ENCODE results near the gene SULF2.

The SULF2 gene

DNA sequence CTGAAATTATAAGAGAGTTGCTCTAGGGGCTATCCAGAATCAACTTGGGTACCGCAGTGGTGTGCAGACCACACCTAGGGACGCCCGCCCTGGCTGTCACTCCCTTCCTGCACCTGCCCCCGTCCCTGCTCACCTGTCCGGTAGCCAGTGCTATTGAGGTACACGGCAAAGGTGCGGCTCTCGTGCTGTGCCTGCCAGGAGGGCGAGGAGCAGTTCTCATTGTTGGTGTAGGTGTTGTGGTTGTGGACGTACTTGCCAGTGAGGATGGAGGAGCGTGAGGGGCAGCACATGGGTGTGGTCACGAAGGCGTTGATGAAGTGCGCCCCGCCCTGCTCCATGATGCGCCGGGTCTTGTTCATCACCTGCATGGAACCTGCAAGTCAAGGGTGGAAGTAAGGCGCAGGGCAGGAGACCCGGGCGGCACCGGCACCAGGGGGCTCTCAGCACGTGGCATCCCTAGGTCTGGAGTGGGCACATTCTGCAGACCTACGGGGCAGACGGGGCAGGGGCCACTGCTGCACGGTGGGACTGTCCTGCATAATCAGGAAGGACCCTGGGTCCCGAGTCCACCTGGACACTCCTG lies 48.6 kb downstream of the SULF2 start:
- no CpG with 5 or more reads among the region's 26 CpGs for WGBS (ENCODE audit: insufficient coverage, insufficient read length)
- Histone ChIP-seq H3K36me3 (ENCODE audit: control insufficient read depth, insufficient read depth, low read length) (no peaks in the 10 kb centered on the region), H3K27me3 (ENCODE audit: control insufficient read depth, insufficient read depth, low read length) (no peaks in the 10 kb centered on the region), H3K4me1 (ENCODE audit: control insufficient read depth, insufficient read depth, low read length) (no peaks in the 10 kb centered on the region), H3K9me3 (ENCODE audit: control insufficient read depth, insufficient read depth, low read length) (no peaks in the 10 kb centered on the region), H3K4me3 (ENCODE audit: low read length) (no peak overlapping the region), H3K27ac (ENCODE audit: low read length) (no peak overlapping the region)
- no peak for DNase-seq (ENCODE audit: low read depth, low spot score)

DNA sequence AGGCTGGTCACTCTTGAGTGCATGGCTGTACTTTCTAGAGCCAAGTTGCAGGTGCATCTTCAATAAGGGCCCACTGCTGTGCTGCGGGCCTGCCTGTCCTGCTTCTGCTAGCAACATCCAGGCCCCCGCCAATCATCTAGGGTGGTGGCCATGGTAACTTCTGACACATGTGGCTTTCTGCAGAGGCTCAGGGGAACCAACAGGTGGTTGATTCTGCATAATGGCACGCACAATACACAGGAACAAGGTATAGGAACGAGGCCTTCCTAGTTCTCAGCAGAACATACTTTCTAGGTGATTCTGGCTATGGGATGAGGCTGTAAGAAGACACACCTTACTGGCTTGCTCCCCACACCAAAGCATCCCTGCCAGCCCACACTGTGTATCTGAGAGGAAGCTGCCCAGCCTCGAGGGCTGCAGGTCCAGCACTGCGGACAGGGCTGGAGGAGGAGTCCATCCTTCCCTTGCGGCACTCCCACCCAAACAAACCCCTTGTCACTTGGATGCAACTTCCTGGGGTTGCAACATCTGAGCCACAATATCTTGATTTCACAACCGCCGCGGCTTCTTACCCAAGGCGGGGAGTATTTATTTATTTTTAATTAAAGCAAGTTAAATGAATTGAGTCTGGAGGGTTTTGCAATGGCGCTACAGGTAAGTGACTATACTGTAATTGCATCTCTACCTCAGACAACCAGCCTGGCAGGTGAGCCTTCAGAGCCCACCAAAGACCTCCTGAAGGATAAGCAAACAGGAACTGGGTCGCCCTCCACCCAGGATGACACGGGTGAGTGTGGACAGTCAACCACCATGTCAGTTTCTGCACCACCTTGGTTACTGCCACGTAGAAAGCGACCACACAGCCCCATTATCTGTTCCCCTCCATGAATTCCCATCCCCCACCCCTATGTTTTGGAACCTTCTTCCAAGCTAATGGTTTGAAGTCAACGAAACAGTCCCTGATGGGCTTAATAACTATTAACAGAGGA lies 49.6 kb downstream of the SULF2 start:
- no peaks in the 10 kb centered on the region for H3K4me1 ChIP-seq (ENCODE audit: control insufficient read depth, insufficient read depth, low read length)
- H3K27me3 ChIP-seq (ENCODE audit: control insufficient read depth, insufficient read depth, low read length), result no peaks in the 10 kb centered on the region
- no peak overlapping the region for H3K27ac ChIP-seq (ENCODE audit: low read length)
- no CpG with 5 or more reads among the region's 17 CpGs for WGBS (ENCODE audit: insufficient coverage, insufficient read length)
- H3K4me3 ChIP-seq (ENCODE audit: low read length), result no peak overlapping the region
- H3K36me3 ChIP-seq (ENCODE audit: control insufficient read depth, insufficient read depth, low read length), result no peaks in the 10 kb centered on the region
- H3K9me3 ChIP-seq (ENCODE audit: control insufficient read depth, insufficient read depth, low read length), result no peaks in the 10 kb centered on the region
- no peak for DNase-seq (ENCODE audit: low read depth, low spot score)

DNA sequence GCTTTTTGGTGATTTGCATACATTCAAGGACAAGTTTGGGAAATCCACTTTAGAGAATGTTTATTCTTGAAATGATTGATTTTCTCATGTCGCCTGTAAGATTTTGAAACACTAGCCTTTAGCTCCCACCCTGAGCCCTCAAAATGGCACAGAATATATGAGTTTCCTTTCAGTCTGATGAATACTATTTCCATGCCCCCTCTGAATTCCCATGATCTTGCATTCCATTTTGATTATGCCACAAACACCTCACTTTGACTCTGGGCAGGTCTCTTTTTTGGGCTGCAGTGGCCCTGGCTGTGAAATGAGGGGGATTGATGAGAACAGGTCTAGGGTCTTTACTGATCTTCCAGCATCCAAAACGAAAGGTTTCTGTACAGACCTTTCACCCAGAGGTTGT lies 50.4 kb downstream of the SULF2 start:
- WGBS (ENCODE audit: insufficient coverage, insufficient read length), result no CpG with 5 or more reads among the region's 2 CpGs
- Histone ChIP-seq H3K27ac (ENCODE audit: low read length) (no peak overlapping the region), H3K27me3 (ENCODE audit: control insufficient read depth, insufficient read depth, low read length) (no peaks in the 10 kb centered on the region), H3K4me1 (ENCODE audit: control insufficient read depth, insufficient read depth, low read length) (no peaks in the 10 kb centered on the region), H3K9me3 (ENCODE audit: control insufficient read depth, insufficient read depth, low read length) (no peaks in the 10 kb centered on the region), H3K36me3 (ENCODE audit: control insufficient read depth, insufficient read depth, low read length) (no peaks in the 10 kb centered on the region), H3K4me3 (ENCODE audit: low read length) (no peak overlapping the region)
- no peak for DNase-seq (ENCODE audit: low read depth, low spot score)

- Histone ChIP-seq H3K27ac (ENCODE audit: low read length) (no peak overlapping the region), H3K4me3 (ENCODE audit: low read length) (no peak overlapping the region), H3K36me3 (ENCODE audit: control insufficient read depth, insufficient read depth, low read length) (no peaks in the 10 kb centered on the region), H3K9me3 (ENCODE audit: control insufficient read depth, insufficient read depth, low read length) (no peaks in the 10 kb centered on the region), H3K4me1 (ENCODE audit: control insufficient read depth, insufficient read depth, low read length) (no peaks in the 10 kb centered on the region), H3K27me3 (ENCODE audit: control insufficient read depth, insufficient read depth, low read length) (no peaks in the 10 kb centered on the region)
- WGBS (ENCODE audit: insufficient coverage, insufficient read length), result no CpG with 5 or more reads among the region's 4 CpGs
- no peak for DNase-seq (ENCODE audit: low read depth, low spot score)
Measured at GRCh38 chr20:47733892-47734291, 51.4 kb downstream of the SULF2 start.

DNA sequence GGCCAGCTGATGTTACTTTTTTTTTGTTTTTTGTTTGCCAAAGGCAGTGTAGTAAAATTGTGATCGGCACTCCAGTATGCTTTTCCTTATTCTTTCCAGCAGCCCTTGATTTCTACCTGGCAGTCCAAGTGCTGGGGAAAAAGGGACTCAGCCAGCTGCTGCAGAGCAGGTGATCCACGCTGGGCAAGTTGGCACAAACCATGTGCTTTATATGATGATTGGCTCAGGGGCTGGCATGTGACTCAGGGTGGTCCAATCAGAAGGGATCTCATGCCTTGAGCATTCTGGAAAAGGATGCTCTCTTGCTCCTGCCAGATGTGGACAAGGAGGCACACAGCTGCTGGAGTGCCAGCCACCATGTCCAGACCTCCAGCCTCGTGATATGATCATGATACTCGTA lies 54.5 kb downstream of the SULF2 start:
- Histone ChIP-seq H3K4me1 (ENCODE audit: control insufficient read depth, insufficient read depth, low read length) (no peaks in the 10 kb centered on the region), H3K36me3 (ENCODE audit: control insufficient read depth, insufficient read depth, low read length) (no peaks in the 10 kb centered on the region), H3K27ac (ENCODE audit: low read length) (no peak overlapping the region), H3K9me3 (ENCODE audit: control insufficient read depth, insufficient read depth, low read length) (no peaks in the 10 kb centered on the region), H3K4me3 (ENCODE audit: low read length) (no peak overlapping the region), H3K27me3 (ENCODE audit: control insufficient read depth, insufficient read depth, low read length) (no peaks in the 10 kb centered on the region)
- WGBS (ENCODE audit: insufficient coverage, insufficient read length), result no CpG with 5 or more reads among the region's 4 CpGs
- no peak for DNase-seq (ENCODE audit: low read depth, low spot score)

GRCh38 chr20:47729472-47729871 lies 55.8 kb downstream of the SULF2 start:
- no peak for DNase-seq (ENCODE audit: low read depth, low spot score)
- Histone ChIP-seq H3K27ac (ENCODE audit: low read length) (no peak overlapping the region), H3K9me3 (ENCODE audit: control insufficient read depth, insufficient read depth, low read length) (no peaks in the 10 kb centered on the region), H3K27me3 (ENCODE audit: control insufficient read depth, insufficient read depth, low read length) (no peaks in the 10 kb centered on the region), H3K4me1 (ENCODE audit: control insufficient read depth, insufficient read depth, low read length) (no peaks in the 10 kb centered on the region), H3K4me3 (ENCODE audit: low read length) (no peak overlapping the region), H3K36me3 (ENCODE audit: control insufficient read depth, insufficient read depth, low read length) (no peaks in the 10 kb centered on the region)
- no CpG with 5 or more reads among the region's 10 CpGs for WGBS (ENCODE audit: insufficient coverage, insufficient read length)

GRCh38 chr20:47727909-47728361 lies 57.3 kb downstream of the SULF2 start:
- Histone ChIP-seq H3K36me3 (ENCODE audit: control insufficient read depth, insufficient read depth, low read length) (no peaks in the 10 kb centered on the region), H3K4me1 (ENCODE audit: control insufficient read depth, insufficient read depth, low read length) (no peaks in the 10 kb centered on the region), H3K27ac (ENCODE audit: low read length) (no peak overlapping the region), H3K4me3 (ENCODE audit: low read length) (no peak overlapping the region), H3K9me3 (ENCODE audit: control insufficient read depth, insufficient read depth, low read length) (no peaks in the 10 kb centered on the region), H3K27me3 (ENCODE audit: control insufficient read depth, insufficient read depth, low read length) (no peaks in the 10 kb centered on the region)
- WGBS (ENCODE audit: insufficient coverage, insufficient read length), result no CpG with 5 or more reads among the region's 17 CpGs
- DNase-seq (ENCODE audit: low read depth, low spot score), result no peak

DNA sequence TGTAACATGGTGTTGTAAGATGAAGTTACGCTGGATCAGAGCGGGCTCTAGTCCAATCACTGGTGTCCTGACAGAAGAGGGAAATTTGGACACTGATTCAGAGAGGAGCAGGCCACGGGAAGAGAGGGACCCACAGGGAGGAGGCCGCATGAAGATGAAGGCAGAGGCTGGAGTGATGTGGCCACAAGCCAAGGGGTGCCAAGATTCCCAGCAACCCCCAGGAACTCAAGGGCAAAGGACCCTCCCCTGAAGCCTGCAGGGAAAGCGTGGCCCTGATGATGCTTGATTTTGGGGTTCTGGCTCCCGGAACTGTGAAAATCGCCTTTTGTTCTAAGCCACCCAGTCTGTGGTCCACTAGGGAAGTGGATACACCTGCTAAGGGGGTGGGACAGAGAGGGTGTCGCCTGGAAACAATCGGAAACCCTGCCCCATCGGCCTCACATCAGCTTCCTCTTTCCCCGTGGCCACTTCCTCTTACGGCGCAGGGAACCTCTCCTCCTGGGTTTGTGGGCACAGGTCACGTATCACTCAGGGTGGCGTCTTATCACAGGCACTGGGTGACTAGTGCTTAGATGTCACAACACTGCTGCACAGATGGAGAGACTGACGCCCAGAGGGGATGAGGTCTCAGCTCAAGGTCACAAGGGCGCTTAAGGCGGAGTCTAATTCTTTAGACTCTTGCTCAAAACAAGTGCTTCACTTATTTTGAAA lies 58.0 kb downstream of the SULF2 start:
- Histone ChIP-seq H3K4me3 (ENCODE audit: low read length) (no peak overlapping the region), H3K9me3 (ENCODE audit: control insufficient read depth, insufficient read depth, low read length) (no peaks in the 10 kb centered on the region), H3K27ac (ENCODE audit: low read length) (no peak overlapping the region), H3K27me3 (ENCODE audit: control insufficient read depth, insufficient read depth, low read length) (no peaks in the 10 kb centered on the region), H3K4me1 (ENCODE audit: control insufficient read depth, insufficient read depth, low read length) (no peaks in the 10 kb centered on the region), H3K36me3 (ENCODE audit: control insufficient read depth, insufficient read depth, low read length) (no peaks in the 10 kb centered on the region)
- no CpG with 5 or more reads among the region's 18 CpGs for WGBS (ENCODE audit: insufficient coverage, insufficient read length)
- DNase-seq (ENCODE audit: low read depth, low spot score), result no peak

GRCh38 chr20:47726632-47727031 lies 58.6 kb downstream of the SULF2 start:
- no peaks in the 10 kb centered on the region for H3K36me3 ChIP-seq (ENCODE audit: control insufficient read depth, insufficient read depth, low read length)
- WGBS (ENCODE audit: insufficient coverage, insufficient read length), result no CpG with 5 or more reads among the region's 7 CpGs
- no peak for DNase-seq (ENCODE audit: low read depth, low spot score)
- H3K27ac ChIP-seq (ENCODE audit: low read length), result no peak overlapping the region
- H3K9me3 ChIP-seq (ENCODE audit: control insufficient read depth, insufficient read depth, low read length), result no peaks in the 10 kb centered on the region
- no peak overlapping the region for H3K4me3 ChIP-seq (ENCODE audit: low read length)
- H3K4me1 ChIP-seq (ENCODE audit: control insufficient read depth, insufficient read depth, low read length), result no peaks in the 10 kb centered on the region
- no peaks in the 10 kb centered on the region for H3K27me3 ChIP-seq (ENCODE audit: control insufficient read depth, insufficient read depth, low read length)

GRCh38 chr20:47725248-47725973 lies 59.9 kb downstream of the SULF2 start:
- no peak overlapping the region for H3K27ac ChIP-seq (ENCODE audit: low read length)
- no peaks in the 10 kb centered on the region for H3K4me1 ChIP-seq (ENCODE audit: control insufficient read depth, insufficient read depth, low read length)
- no peaks in the 10 kb centered on the region for H3K9me3 ChIP-seq (ENCODE audit: control insufficient read depth, insufficient read depth, low read length)
- no peaks in the 10 kb centered on the region for H3K36me3 ChIP-seq (ENCODE audit: control insufficient read depth, insufficient read depth, low read length)
- H3K4me3 ChIP-seq (ENCODE audit: low read length), result no peak overlapping the region
- no CpG with 5 or more reads among the region's 18 CpGs for WGBS (ENCODE audit: insufficient coverage, insufficient read length)
- H3K27me3 ChIP-seq (ENCODE audit: control insufficient read depth, insufficient read depth, low read length), result no peaks in the 10 kb centered on the region
- DNase-seq (ENCODE audit: low read depth, low spot score), result peak; percentile 85
